GM12865 (cell line): ENCODE results near the gene PAQR3.
"Not testable (repeated sequence)": the region's sequence is repeated elsewhere in the genome, so short reads cannot be mapped to it uniquely, and the experiment has no call there.

Experiments used
- DNase-seq: peaks from one replicate; pipeline ENCODE4 v3.0.0; 2010; ENCODE audit warnings: low read depth
- H3K4me3 ChIP-seq: 2 replicates; pipeline ENCODE4 v1.5.1; 2011; ENCODE audit warnings: mild to moderate bottlenecking, low read depth, low read length, control low read depth
- CTCF ChIP-seq: IDR thresholded peaks from 2 replicates; pipeline ENCODE4 v1.5.1; 2011; ENCODE audit warnings: low read length, control low read depth, low read depth, inconsistent platforms; ENCODE audit not compliant: insufficient read depth; ENCODE audit errors: missing control alignments

Gene PAQR3

GRCh38 chr4:78889955-78890354 lies 49.3 kb downstream of the PAQR3 start:
- no peak for DNase-seq
- no peak for TF ChIP-seq CTCF

GRCh38 chr4:78885598-78885997 lies 53.6 kb downstream of the PAQR3 start:
- TF ChIP-seq CTCF: no peak
- H3K4me3 ChIP-seq: no peak overlapping the region
- no peak for DNase-seq

More at GRCh38 chr4:78889955-78890354, 49.3 kb downstream of the PAQR3 start:
- H3K4me3 ChIP-seq: no peak overlapping the region

GRCh38 chr4:78880874-78881492 lies 58.3 kb downstream of the PAQR3 start:
- DNase-seq: no peak
- no peak overlapping the region for H3K4me3 ChIP-seq
- TF ChIP-seq CTCF: no peak

- TF ChIP-seq CTCF: no peak
- DNase-seq: no peak
- no peak overlapping the region for H3K4me3 ChIP-seq
Observed at GRCh38 chr4:78878031-78878430, 61.2 kb downstream of the PAQR3 start.

- no peak for DNase-seq
- no peak for TF ChIP-seq CTCF
- H3K4me3 ChIP-seq: no peak overlapping the region
Observed at GRCh38 chr4:78876568-78877320, 62.5 kb downstream of the PAQR3 start.

- no peak for DNase-seq
- TF ChIP-seq CTCF: no peak
- no peak overlapping the region for H3K4me3 ChIP-seq
Observed at GRCh38 chr4:78870056-78870455, 69.2 kb downstream of the PAQR3 start.

GRCh38 chr4:78868712-78869111 lies 70.5 kb downstream of the PAQR3 start:
- not testable (repeated sequence) for H3K4me3 ChIP-seq, DNase-seq
